ENCODE measurements around the gene PPP1R1B.

Gene PPP1R1B

DNA sequence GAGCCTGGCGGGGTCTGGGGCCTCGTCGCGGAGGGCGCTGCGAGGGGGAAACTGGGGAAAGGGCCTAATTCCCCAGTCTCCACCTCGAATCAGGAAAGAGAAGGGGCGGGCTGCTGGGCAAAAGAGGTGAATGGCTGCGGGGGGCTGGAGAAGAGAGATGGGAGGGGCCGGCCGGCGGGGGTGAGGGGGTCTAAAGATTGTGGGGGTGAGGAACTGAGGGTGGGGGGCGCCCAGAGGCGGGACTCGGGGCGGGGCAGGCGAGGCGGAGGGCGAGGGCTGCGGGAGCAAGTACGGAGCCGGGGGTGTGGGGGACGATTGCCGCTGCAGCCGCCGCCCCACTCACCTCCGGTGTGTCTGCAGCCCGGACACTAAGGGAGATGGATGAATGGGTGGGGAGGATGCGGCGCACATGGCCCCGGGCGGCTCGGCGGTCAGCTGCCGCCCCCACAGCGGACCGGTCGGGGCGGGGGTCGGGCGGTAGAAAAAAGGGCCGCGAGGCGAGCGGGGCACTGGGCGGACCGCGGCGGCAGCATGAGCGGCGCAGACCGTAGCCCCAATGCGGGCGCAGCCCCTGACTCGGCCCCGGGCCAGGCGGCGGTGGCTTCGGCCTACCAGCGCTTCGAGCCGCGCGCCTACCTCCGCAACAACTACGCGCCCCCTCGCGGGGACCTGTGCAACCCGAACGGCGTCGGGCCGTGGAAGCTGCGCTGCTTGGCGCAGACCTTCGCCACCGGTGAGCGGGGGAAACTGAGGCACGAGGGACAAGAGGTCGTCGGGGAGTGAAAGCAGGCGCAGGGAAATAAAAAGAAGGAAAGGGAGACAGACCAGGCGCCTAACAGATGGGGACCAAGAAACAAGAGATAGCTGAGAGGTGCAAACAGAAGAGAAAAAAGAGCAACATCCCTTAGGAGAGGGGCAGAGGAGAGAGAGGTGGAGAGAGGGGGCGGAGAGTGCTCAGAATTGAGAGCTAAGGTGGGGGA is 41.5 kb downstream of the PPP1R1B start, which contains the start of gene PNMT:
Gene PNMT (plus strand): TSS at position 509 of the 980 bp plus-strand sequence. CDS start 23 bp downstream, at position 532.
- ChIA-PET CTCF (interaction anchor here (0.5 to 3.9 kb wide), 22 partner anchors 11 to 399 kb away, joined by 3 to 25 read pairs (median 4); partner anchors contain the start of gene PGAP3), POLR2A (ENCODE audit: low non-redundant PET) (no interaction called here)
- no peak within 1 kb of the TSS for H3K27ac ChIP-seq
- DNase-seq (ENCODE audit: low spot score) = peak; percentile 41
- TF ChIP-seq, protein P1, sequence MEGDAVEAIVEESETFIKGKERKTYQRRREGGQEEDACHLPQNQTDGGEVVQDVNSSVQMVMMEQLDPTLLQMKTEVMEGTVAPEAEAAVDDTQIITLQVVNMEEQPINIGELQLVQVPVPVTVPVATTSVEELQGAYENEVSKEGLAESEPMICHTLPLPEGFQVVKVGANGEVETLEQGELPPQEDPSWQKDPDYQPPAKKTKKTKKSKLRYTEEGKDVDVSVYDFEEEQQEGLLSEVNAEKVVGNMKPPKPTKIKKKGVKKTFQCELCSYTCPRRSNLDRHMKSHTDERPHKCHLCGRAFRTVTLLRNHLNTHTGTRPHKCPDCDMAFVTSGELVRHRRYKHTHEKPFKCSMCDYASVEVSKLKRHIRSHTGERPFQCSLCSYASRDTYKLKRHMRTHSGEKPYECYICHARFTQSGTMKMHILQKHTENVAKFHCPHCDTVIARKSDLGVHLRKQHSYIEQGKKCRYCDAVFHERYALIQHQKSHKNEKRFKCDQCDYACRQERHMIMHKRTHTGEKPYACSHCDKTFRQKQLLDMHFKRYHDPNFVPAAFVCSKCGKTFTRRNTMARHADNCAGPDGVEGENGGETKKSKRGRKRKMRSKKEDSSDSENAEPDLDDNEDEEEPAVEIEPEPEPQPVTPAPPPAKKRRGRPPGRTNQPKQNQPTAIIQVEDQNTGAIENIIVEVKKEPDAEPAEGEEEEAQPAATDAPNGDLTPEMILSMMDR (conservative IDR thresholded peaks at IDR 0.05; ENCODE audit: low read depth) = peak; percentile 75

DNA sequence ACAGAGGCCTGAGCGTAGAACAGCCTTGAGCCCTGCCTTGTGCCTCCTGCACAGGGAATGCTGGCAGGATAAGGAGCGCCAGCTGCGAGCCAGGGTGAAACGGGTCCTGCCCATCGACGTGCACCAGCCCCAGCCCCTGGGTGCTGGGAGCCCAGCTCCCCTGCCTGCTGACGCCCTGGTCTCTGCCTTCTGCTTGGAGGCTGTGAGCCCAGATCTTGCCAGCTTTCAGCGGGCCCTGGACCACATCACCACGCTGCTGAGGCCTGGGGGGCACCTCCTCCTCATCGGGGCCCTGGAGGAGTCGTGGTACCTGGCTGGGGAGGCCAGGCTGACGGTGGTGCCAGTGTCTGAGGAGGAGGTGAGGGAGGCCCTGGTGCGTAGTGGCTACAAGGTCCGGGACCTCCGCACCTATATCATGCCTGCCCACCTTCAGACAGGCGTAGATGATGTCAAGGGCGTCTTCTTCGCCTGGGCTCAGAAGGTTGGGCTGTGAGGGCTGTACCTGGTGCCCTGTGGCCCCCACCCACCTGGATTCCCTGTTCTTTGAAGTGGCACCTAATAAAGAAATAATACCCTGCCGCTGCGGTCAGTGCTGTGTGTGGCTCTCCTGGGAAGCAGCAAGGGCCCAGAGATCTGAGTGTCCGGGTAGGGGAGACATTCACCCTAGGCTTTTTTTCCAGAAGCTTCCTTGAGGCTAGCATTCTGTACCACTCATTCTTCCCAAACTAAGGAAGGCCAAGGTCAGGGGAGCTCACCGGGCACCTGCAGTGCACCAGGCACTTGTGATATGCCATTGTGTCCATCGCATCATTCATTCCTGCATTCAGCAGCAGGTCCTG is 43.4 kb downstream of the PPP1R1B start:
- TF ChIP-seq, protein P1 (conservative IDR thresholded peaks at IDR 0.05; ENCODE audit: low read depth) = no peak
- no peak for DNase-seq (ENCODE audit: low spot score)
- ChIA-PET POLR2A (ENCODE audit: low non-redundant PET) (no interaction called here), CTCF (interaction anchor here (1.0 to 2.1 kb wide), 4 partner anchors 18 to 122 kb away, joined by 3 to 12 read pairs (median 4); partner anchors contain the start of gene PGAP3)
- H3K27ac ChIP-seq = no peak overlapping the region

DNA sequence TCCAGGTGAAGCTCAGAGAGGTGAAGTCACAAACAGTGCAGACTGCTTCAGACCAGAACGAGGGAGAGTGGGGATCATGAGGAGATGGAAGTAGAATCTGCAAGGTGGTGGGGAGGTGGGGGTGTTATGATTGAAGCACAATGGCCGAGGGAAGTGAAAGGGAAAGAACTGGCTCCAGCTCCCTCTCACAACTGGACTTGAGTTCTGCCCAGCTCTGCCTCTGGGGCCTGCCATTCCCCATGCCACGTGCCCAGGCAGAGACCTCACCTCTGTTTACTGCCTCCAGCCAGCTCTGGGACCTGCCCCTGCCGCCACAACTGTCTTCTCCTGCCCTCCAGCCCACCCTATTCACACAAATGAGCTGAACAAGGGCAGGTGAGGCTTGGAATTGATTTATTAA is 44.0 kb downstream of the PPP1R1B start:
- DNase-seq (ENCODE audit: low spot score) = no peak
- TF ChIP-seq, protein P1 (conservative IDR thresholded peaks at IDR 0.05; ENCODE audit: low read depth) = no peak
- CTCF ChIA-PET = interaction anchor here (1.0 to 2.1 kb wide), 3 partner anchors 49 to 123 kb away, joined by 3 to 12 read pairs (median 3); no protein-coding TSS in a partner anchor
- POLR2A ChIA-PET (ENCODE audit: low non-redundant PET) = no interaction called here
- no peak overlapping the region for H3K27ac ChIP-seq

DNA sequence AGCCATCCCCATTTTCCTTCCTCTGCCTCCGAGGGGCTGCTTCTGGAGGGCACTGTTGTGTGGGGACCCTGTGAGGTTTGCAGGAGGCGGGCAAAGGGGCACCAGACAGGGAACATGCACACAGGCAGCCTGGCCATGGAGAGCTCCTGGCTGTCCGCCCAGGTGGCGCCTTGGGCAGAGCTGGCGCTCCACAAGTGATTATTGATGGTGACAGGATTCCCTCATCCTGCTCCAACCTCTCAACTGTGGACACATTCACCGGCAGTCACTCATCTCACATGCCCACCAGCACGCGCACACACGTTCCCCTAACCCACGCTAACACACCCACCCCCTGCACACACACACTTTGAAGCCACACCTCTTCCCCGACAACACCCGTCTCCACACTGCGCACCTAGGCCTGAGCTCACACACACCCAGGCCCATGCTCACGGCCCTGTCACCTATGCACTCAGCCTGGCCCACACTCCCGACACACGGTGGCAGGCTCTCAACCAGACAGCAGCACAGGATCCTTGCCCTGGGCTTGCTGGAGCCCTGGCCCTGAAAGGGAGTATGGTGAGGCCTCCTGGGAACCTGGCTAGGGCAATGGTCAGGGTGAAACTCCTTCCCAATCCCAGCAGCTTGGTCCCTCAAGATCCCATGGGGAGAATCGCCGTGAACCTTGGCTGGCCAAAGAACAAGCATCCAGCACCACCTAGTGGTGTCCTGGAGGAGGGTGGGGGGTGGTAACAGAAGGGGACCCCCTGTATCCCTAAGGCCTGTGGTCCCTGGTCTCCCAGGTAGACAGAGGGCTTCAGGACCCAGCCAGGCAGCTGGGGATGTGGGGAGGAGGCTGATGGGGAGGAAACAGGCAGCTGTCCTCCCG is 45.1 kb downstream of the PPP1R1B start:
- DNase-seq (ENCODE audit: low spot score) = peak; percentile 36
- CTCF ChIA-PET = interaction anchor here (0.6 to 2.1 kb wide), 5 partner anchors 16 to 55 kb away, joined by 3 to 12 read pairs (median 4); partner anchors contain the start of gene PGAP3
- no peak overlapping the region for H3K27ac ChIP-seq
- POLR2A ChIA-PET (ENCODE audit: low non-redundant PET) = no interaction called here
- TF ChIP-seq, protein P1 (conservative IDR thresholded peaks at IDR 0.05; ENCODE audit: low read depth) = peak; percentile 30; the same call in 1 of the 2 replicates

DNA sequence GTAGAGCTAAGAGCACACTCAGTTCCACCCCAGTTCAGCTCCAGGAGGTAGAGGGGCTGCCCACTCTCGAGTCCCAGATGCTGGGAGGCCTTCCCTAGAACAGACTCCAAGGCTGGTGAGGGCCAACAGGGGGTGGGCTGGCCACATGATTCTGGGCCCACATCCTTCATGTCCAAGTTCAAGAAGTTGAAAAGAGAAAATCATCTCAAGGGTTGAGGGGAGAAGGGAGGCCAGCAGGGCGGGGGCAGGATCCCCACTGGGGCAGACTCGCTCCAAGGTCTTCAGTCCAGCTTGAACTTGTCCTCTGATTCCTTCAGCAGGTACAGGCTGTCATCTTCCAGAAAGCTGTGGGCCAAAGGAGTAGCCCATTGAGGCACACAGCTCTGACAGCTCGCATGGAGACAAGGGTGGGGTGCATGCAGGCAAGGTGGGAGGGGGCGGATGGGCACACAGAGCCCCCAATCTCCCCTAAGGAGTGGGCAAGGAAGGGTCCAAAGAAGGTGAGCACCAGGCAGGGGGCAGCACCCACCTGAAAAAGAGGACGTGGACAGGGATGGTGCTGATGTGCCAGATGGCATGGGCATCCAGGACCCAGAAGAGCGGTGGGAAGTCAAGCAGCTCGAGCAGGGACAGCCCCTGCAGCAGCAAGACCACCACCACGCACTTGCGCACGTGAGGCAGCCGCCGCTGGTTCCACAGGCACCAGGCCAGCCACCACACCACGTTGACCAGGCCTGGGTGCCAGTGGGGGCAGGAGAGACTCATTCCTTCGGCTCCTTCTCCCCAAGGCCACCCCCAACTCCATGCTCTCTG is 46.0 kb downstream of the PPP1R1B start:
- no peak overlapping the region for H3K27ac ChIP-seq
- ChIA-PET POLR2A (ENCODE audit: low non-redundant PET) (no interaction called here), CTCF (interaction anchor here (0.6 to 2.1 kb wide), 3 partner anchors 8 to 51 kb away, joined by 3 to 12 read pairs (median 3); partner anchors contain the start of gene PGAP3)
- no peak for DNase-seq (ENCODE audit: low spot score)
- TF ChIP-seq, protein P1 (conservative IDR thresholded peaks at IDR 0.05; ENCODE audit: low read depth) = 0 out of 2 replicates have a peak, but pooled peaks have one; percentile 3

Measured in RWPE1 (cell line).